HG03064 (cell line): ENCODE results near the gene STX10.

Experiments used
- ATAC-seq: cut with Tn5 transposase; IDR thresholded peaks from one replicate; pipeline ENCODE4 v1.9.1; 2021; ENCODE audit warnings: low read depth; ENCODE audit not compliant: unreplicated experiment

The STX10 gene

DNA sequence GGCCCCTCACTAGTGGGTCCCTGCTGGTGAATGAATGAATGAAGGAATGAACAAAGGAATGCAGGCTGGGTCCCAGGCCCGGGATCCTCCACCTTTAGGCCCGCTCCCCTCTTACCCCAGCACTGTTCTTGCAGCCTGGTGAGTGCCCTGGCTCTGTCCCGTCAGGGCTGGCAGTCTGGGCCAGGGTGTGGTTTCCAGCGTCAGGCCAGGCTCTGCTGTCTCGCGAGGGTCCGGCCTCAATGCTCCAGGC, 47.8 kb downstream of the STX10 start:
- ATAC-seq = no peak

- ATAC-seq = no peak
Measured at GRCh38 chr19:13101590-13102415, 48.4 kb downstream of the STX10 start.

DNA sequence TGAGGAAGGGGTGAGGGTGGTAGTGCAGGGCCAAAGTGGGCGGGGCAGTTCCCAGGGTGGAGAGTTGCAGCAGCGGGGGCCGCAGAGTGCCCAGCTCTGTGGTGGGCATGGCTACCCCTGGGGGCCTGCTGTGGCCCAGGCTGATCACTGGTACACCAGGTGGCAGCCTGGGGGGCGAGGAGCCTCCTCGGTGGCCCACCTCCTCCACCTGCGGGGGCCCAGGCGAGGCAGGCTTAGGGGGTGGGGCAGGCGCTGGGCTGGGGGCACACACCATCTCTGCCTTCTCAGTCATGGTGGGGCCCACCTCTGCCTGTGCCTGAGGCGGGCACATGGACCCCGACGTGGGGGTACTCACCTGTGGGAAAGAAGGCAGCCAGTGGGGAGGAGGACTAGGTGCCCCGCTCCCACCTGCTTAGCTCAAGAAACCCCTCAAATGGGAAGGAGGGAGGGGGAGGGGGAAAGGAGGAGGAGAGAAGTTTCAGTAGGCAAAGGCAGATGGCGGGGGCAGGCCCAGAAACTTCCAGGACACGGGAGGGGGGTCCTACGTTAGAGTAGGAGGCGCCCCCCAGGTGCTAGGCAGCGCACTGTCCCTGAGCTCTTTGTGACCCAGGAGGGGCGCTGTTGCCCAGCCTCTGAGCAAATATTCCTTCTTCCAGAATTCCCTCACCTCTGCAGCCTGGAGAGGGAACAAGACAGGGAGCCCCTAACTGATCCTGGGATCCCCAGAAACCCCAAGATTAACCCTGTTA, 49.2 kb downstream of the STX10 start:
- ATAC-seq = no peak

- ATAC-seq = no peak
Measured at GRCh38 chr19:13100031-13100588, 50.1 kb downstream of the STX10 start.

- no peak for ATAC-seq
Measured at GRCh38 chr19:13099073-13099999, 50.8 kb downstream of the STX10 start.

DNA sequence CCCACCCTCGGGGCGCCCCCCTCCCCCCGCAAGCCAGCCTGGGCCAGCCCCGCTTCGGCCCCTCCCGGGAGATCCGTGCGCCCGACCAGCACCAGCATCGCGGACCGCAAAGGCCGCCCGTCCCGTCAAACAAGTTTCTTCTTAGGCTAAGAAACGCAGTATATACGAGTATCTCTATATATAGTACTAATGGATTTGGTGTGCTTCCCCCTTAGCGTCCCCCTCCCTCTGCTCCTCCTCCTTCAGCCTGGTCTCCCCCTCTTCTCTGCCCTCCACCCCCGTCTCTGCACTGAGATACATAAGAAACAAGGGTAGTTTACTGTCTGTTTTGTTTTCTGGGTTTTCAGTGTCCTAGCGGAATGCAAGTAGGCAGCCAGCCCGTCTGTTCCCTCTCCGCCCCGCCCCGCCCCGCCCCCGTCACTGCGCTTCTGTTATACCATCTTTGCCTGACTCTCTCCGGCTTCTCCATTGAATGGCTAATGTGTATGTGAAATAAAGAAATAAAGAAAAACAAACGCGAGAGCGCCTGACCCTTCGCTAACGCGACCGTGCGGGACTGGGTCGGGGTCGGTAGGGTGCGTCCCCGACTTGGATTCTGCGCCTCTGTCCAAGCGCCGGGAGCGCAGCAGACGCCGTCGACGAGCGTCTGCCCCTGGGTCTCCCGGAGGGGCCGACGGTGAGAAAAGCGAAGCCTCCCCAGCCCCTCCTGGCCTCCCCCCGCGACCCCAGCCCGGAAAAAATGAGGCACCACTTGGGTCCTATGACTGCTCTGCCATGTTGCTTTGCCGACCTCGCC, 51.7 kb downstream of the STX10 start:
- ATAC-seq = no peak

GRCh38 chr19:13097463-13098258, 52.5 kb downstream of the STX10 start:
- no peak for ATAC-seq

GRCh38 chr19:13097033-13097462, 53.1 kb downstream of the STX10 start:
- no peak for ATAC-seq

- no peak for ATAC-seq
Measured at GRCh38 chr19:13095934-13096927, 53.9 kb downstream of the STX10 start.

- no peak for ATAC-seq
Measured at GRCh38 chr19:13095393-13095784, 54.8 kb downstream of the STX10 start.

GRCh38 chr19:13094771-13095392, 55.3 kb downstream of the STX10 start:
- ATAC-seq = no peak

- ATAC-seq = no peak
Measured at GRCh38 chr19:13094106-13094504, 56.1 kb downstream of the STX10 start.
